OCI-LY1 (cell line): ENCODE measurements around the gene TRPV5.

ENCODE experiments used
- CTCF ChIP-seq: fragments of 200-600 bp; sonication (generic), shearing (Covaris generic); IDR thresholded peaks from 2 replicates; pipeline ENCODE4 v1.5.1; 2017; ENCODE audit warnings: mild to moderate bottlenecking, antibody characterized with exemption, low read length, moderate library complexity, mixed read lengths
- EZH2 ChIP-seq: fragments of 200-600 bp; sonication (generic), shearing (Covaris generic); IDR thresholded peaks from 2 replicates; pipeline ENCODE4 v1.8.0; 2017; ENCODE audit warnings: borderline replicate concordance, mixed run types, mild to moderate bottlenecking, antibody characterized with exemption, low read length, moderate library complexity, mixed read lengths

- TF ChIP-seq CTCF = no peak
- TF ChIP-seq EZH2 = no peak
These were observed 48.0 kb downstream of the TRPV5 start, which contains the start of gene TRPV6 for GRCh38 chr7:142885311-142886230.
